ENCODE data around the gene PLBD2.
A peak's percentile ranks its signal among the peaks of the same experiment; 100 is the strongest.

PLBD2 gene

GRCh38 chr12:113358381-113359132 lies at the start of gene PLBD2:
Gene PLBD2, plus strand, starts transcription at chr12:113358587. Its CDS starts 14 bp downstream, at chr12:113358601.
- Histone ChIP-seq H3K4me3 (ENCODE audit: low read depth, low read length) (peak within 1 kb of the TSS; percentile 82), H3K27me3 (ENCODE audit: control insufficient read depth, insufficient read depth, low read length) (no peaks in the 10 kb centered on the region), H3K9ac (ENCODE audit: low read depth, low read length) (peak within 1 kb of the TSS; percentile 65), H3K36me3 (ENCODE audit: control insufficient read depth, insufficient read depth, low read length) (no peaks in the 10 kb centered on the region), H3K9me3 (ENCODE audit: control insufficient read depth, insufficient read depth, low read length) (no peaks in the 10 kb centered on the region), H3K4me1 (ENCODE audit: control insufficient read depth, insufficient read depth, low read length) (no peaks in the 10 kb centered on the region)

GRCh38 chr12:113310489-113310888 lies 47.9 kb upstream of the PLBD2 start:
- Histone ChIP-seq H3K9ac (ENCODE audit: low read depth, low read length) (no peak overlapping the region), H3K4me3 (ENCODE audit: low read depth, low read length) (no peak overlapping the region), H3K9me3 (ENCODE audit: control insufficient read depth, insufficient read depth, low read length) (no peaks in the 10 kb centered on the region), H3K4me1 (ENCODE audit: control insufficient read depth, insufficient read depth, low read length) (no peaks in the 10 kb centered on the region), H3K36me3 (ENCODE audit: control insufficient read depth, insufficient read depth, low read length) (peaks cover 12% of the 10 kb centered on the region), H3K27me3 (ENCODE audit: control insufficient read depth, insufficient read depth, low read length) (no peaks in the 10 kb centered on the region)

GRCh38 chr12:113314121-113314529 lies 44.3 kb upstream of the PLBD2 start:
- Histone ChIP-seq H3K36me3 (ENCODE audit: control insufficient read depth, insufficient read depth, low read length) (peaks cover 12% of the 10 kb centered on the region), H3K4me1 (ENCODE audit: control insufficient read depth, insufficient read depth, low read length) (no peaks in the 10 kb centered on the region), H3K4me3 (ENCODE audit: low read depth, low read length) (no peak overlapping the region), H3K9ac (ENCODE audit: low read depth, low read length) (no peak overlapping the region), H3K9me3 (ENCODE audit: control insufficient read depth, insufficient read depth, low read length) (no peaks in the 10 kb centered on the region), H3K27me3 (ENCODE audit: control insufficient read depth, insufficient read depth, low read length) (no peaks in the 10 kb centered on the region)

- H3K36me3 ChIP-seq (ENCODE audit: control insufficient read depth, insufficient read depth, low read length) = peaks cover 10% of the 10 kb centered on the region
- no peaks in the 10 kb centered on the region for H3K9me3 ChIP-seq (ENCODE audit: control insufficient read depth, insufficient read depth, low read length)
- H3K4me1 ChIP-seq (ENCODE audit: control insufficient read depth, insufficient read depth, low read length) = no peaks in the 10 kb centered on the region
- H3K4me3 ChIP-seq (ENCODE audit: low read depth, low read length) = no peak overlapping the region
- H3K9ac ChIP-seq (ENCODE audit: low read depth, low read length) = no peak overlapping the region
- no peaks in the 10 kb centered on the region for H3K27me3 ChIP-seq (ENCODE audit: control insufficient read depth, insufficient read depth, low read length)
Observed at GRCh38 chr12:113315358-113315757, 43.0 kb upstream of the PLBD2 start.

GRCh38 chr12:113316155-113316554 lies 42.2 kb upstream of the PLBD2 start:
- Histone ChIP-seq H3K9ac (ENCODE audit: low read depth, low read length) (no peak overlapping the region), H3K4me1 (ENCODE audit: control insufficient read depth, insufficient read depth, low read length) (no peaks in the 10 kb centered on the region), H3K27me3 (ENCODE audit: control insufficient read depth, insufficient read depth, low read length) (no peaks in the 10 kb centered on the region), H3K4me3 (ENCODE audit: low read depth, low read length) (no peak overlapping the region), H3K36me3 (ENCODE audit: control insufficient read depth, insufficient read depth, low read length) (peaks cover 10% of the 10 kb centered on the region), H3K9me3 (ENCODE audit: control insufficient read depth, insufficient read depth, low read length) (no peaks in the 10 kb centered on the region)

GRCh38 chr12:113317122-113317521 lies 41.3 kb upstream of the PLBD2 start:
- Histone ChIP-seq H3K4me1 (ENCODE audit: control insufficient read depth, insufficient read depth, low read length) (no peaks in the 10 kb centered on the region), H3K9me3 (ENCODE audit: control insufficient read depth, insufficient read depth, low read length) (no peaks in the 10 kb centered on the region), H3K36me3 (ENCODE audit: control insufficient read depth, insufficient read depth, low read length) (peaks cover 10% of the 10 kb centered on the region), H3K27me3 (ENCODE audit: control insufficient read depth, insufficient read depth, low read length) (no peaks in the 10 kb centered on the region), H3K4me3 (ENCODE audit: low read depth, low read length) (no peak overlapping the region), H3K9ac (ENCODE audit: low read depth, low read length) (no peak overlapping the region)

GRCh38 chr12:113318046-113318656 lies 40.2 kb upstream of the PLBD2 start:
- Histone ChIP-seq H3K9ac (ENCODE audit: low read depth, low read length) (no peak overlapping the region), H3K4me3 (ENCODE audit: low read depth, low read length) (no peak overlapping the region), H3K27me3 (ENCODE audit: control insufficient read depth, insufficient read depth, low read length) (no peaks in the 10 kb centered on the region), H3K4me1 (ENCODE audit: control insufficient read depth, insufficient read depth, low read length) (no peaks in the 10 kb centered on the region), H3K36me3 (ENCODE audit: control insufficient read depth, insufficient read depth, low read length) (peaks cover 10% of the 10 kb centered on the region), H3K9me3 (ENCODE audit: control insufficient read depth, insufficient read depth, low read length) (no peaks in the 10 kb centered on the region)

GRCh38 chr12:113318900-113319628 lies 39.3 kb upstream of the PLBD2 start:
- Histone ChIP-seq H3K4me3 (ENCODE audit: low read depth, low read length) (no peak overlapping the region), H3K36me3 (ENCODE audit: control insufficient read depth, insufficient read depth, low read length) (peaks cover 8% of the 10 kb centered on the region), H3K9me3 (ENCODE audit: control insufficient read depth, insufficient read depth, low read length) (no peaks in the 10 kb centered on the region), H3K4me1 (ENCODE audit: control insufficient read depth, insufficient read depth, low read length) (no peaks in the 10 kb centered on the region), H3K9ac (ENCODE audit: low read depth, low read length) (no peak overlapping the region), H3K27me3 (ENCODE audit: control insufficient read depth, insufficient read depth, low read length) (no peaks in the 10 kb centered on the region)

- H3K4me1 ChIP-seq (ENCODE audit: control insufficient read depth, insufficient read depth, low read length) = no peaks in the 10 kb centered on the region
- H3K27me3 ChIP-seq (ENCODE audit: control insufficient read depth, insufficient read depth, low read length) = no peaks in the 10 kb centered on the region
- no peak overlapping the region for H3K4me3 ChIP-seq (ENCODE audit: low read depth, low read length)
- H3K36me3 ChIP-seq (ENCODE audit: control insufficient read depth, insufficient read depth, low read length) = peaks cover 4% of the 10 kb centered on the region
- no peak overlapping the region for H3K9ac ChIP-seq (ENCODE audit: low read depth, low read length)
- no peaks in the 10 kb centered on the region for H3K9me3 ChIP-seq (ENCODE audit: control insufficient read depth, insufficient read depth, low read length)
Observed at GRCh38 chr12:113320401-113320800, 38.0 kb upstream of the PLBD2 start.

- Histone ChIP-seq H3K36me3 (ENCODE audit: control insufficient read depth, insufficient read depth, low read length) (peaks cover 6% of the 10 kb centered on the region), H3K9ac (ENCODE audit: low read depth, low read length) (no peak overlapping the region), H3K9me3 (ENCODE audit: control insufficient read depth, insufficient read depth, low read length) (no peaks in the 10 kb centered on the region), H3K27me3 (ENCODE audit: control insufficient read depth, insufficient read depth, low read length) (no peaks in the 10 kb centered on the region), H3K4me1 (ENCODE audit: control insufficient read depth, insufficient read depth, low read length) (no peaks in the 10 kb centered on the region), H3K4me3 (ENCODE audit: low read depth, low read length) (no peak overlapping the region)
Observed at GRCh38 chr12:113322343-113322742, 36.0 kb upstream of the PLBD2 start.

- H3K27me3 ChIP-seq (ENCODE audit: control insufficient read depth, insufficient read depth, low read length) = no peaks in the 10 kb centered on the region
- no peaks in the 10 kb centered on the region for H3K4me1 ChIP-seq (ENCODE audit: control insufficient read depth, insufficient read depth, low read length)
- H3K9me3 ChIP-seq (ENCODE audit: control insufficient read depth, insufficient read depth, low read length) = no peaks in the 10 kb centered on the region
- no peak overlapping the region for H3K4me3 ChIP-seq (ENCODE audit: low read depth, low read length)
- H3K36me3 ChIP-seq (ENCODE audit: control insufficient read depth, insufficient read depth, low read length) = peaks cover 2% of the 10 kb centered on the region
- no peak overlapping the region for H3K9ac ChIP-seq (ENCODE audit: low read depth, low read length)
Observed at GRCh38 chr12:113325916-113326315, 32.5 kb upstream of the PLBD2 start.
